HepG2 (cell line): ENCODE measurements around the gene PDE8B. TPM values are rescaled to one million over a fixed set of nuclear protein-coding genes. Genes with fewer than 3 reads are reported as not detected.
A peak's percentile ranks its signal among the peaks of the same experiment; 100 is the strongest.

Source experiments
- ATAC-seq: fragments of 200-7000 bp; cut with Tn5 transposase; 3 replicates; pipeline ENCODE4 v1.9.1; 2020; ENCODE audit warnings: mild to moderate bottlenecking, moderate library complexity
- BruUV-seq: library from RNA; stranded (reverse); fragments of 400-500 nt; replicated peaks from 2 replicates; lab custom pipeline; 2021; lab: Mats Ljungman, UMichigan
- CTCF ChIA-PET: fragments of 300-600 bp; formaldehyde crosslinking; extraction: SDS; loops from one replicate; lab custom pipeline; 2021; ENCODE audit warnings: low total read pairs, inconsistent platforms, low intra/inter-chr PET ratio; lab: Yijun Ruan, JAX
- POLR2A ChIA-PET: fragments of 350-600 bp; sonication (Branson Sonifier 250); formaldehyde crosslinking; loops from one replicate; lab custom pipeline; 2020; ENCODE audit warnings: antibody characterized with exemption, inconsistent platforms; lab: Yijun Ruan, JAX
- DNase-seq: peaks from one replicate; pipeline ENCODE4 v3.0.0-alpha.2; 2015; ENCODE audit warnings: low spot score
- FAIRE-seq: peaks from 3 replicates; lab custom pipeline; 2011; peaks lifted over from hg19 to GRCh38; lab: Jason Lieb, UNC
- H2AFZ ChIP-seq: one replicate; pipeline ENCODE4 v1.6.1; 2011; ENCODE audit warnings: low read length, inconsistent platforms
- H3K27ac ChIP-seq: fragments of 300-600 bp; 3 replicates; pipeline ENCODE4 v1.8.0; 2011; ENCODE audit warnings: mixed run types, mild to moderate bottlenecking, mixed read lengths, low read length, inconsistent platforms; ENCODE audit not compliant: insufficient read depth; ENCODE audit errors: extremely low read length
- H3K27me3 ChIP-seq, 2 experiments: fragments of 200-600 bp in 1 of 2; 2 replicates in 1 of 2; 3 replicates in 1 of 2; pipeline versions ENCODE4 v1.6.0 to v1.8.0; 2011; ENCODE audit warnings: low read length in 2 of 2, mild to moderate bottlenecking in 2 of 2, moderate library complexity in 2 of 2, inconsistent platforms in 1 of 2; ENCODE audit not compliant: insufficient read depth in 2 of 2, control insufficient read depth in 1 of 2
- H3K36me3 ChIP-seq, 2 experiments: fragments of 200-600 bp in 1 of 2; replicated peaks in 1 of 2; 2 replicates in 1 of 2; 3 replicates in 1 of 2; pipeline versions ENCODE4 v1.5.1 to v1.8.0; 2011; ENCODE audit warnings: low read length in 2 of 2, inconsistent platforms in 1 of 2; ENCODE audit not compliant: insufficient read depth in 2 of 2, control insufficient read depth in 1 of 2
- H3K4me1 ChIP-seq: 2 replicates; pipeline ENCODE4 v1.5.1; 2012; ENCODE audit warnings: low read length, inconsistent platforms; ENCODE audit not compliant: insufficient read depth
- H3K4me2 ChIP-seq: 2 replicates; pipeline ENCODE4 v1.6.0; 2011; ENCODE audit warnings: low read depth, low read length, inconsistent platforms
- H3K4me3 ChIP-seq, 3 experiments: fragments of 200-600 bp in 1 of 3; sonication (generic), shearing (Covaris generic) in 1 of 3; replicated peaks in 1 of 3; 2 replicates each; pipeline ENCODE4 v1.5.1; 2011 to 2016; ENCODE audit warnings: low read length in 3 of 3, inconsistent platforms in 2 of 3, low read depth in 2 of 3, mild to moderate bottlenecking in 2 of 3, control low read depth in 1 of 3, mixed read lengths in 1 of 3; ENCODE audit not compliant: insufficient read depth in 1 of 3
- H3K79me2 ChIP-seq: one replicate; pipeline ENCODE4 v1.6.1; 2011; ENCODE audit warnings: low read length, inconsistent platforms; ENCODE audit not compliant: insufficient read depth
- H3K9ac ChIP-seq: 2 replicates; pipeline ENCODE4 v1.6.0; 2011; ENCODE audit warnings: mild to moderate bottlenecking, low read depth, low read length, inconsistent platforms; ENCODE audit not compliant: insufficient read depth
- H3K9me3 ChIP-seq: 2 replicates; pipeline ENCODE4 v1.5.1; 2012; ENCODE audit warnings: mild to moderate bottlenecking, low read length
- H4K20me1 ChIP-seq: 2 replicates; pipeline ENCODE4 v1.6.0; 2011; ENCODE audit warnings: inconsistent platforms, mild to moderate bottlenecking, low read length, moderate library complexity; ENCODE audit not compliant: insufficient read depth
- ATF1 ChIP-seq: IDR thresholded peaks from 2 replicates; pipeline ENCODE4 v1.6.1; 2016; ENCODE audit warnings: mild to moderate bottlenecking, control low read depth
- FIP1L1 ChIP-seq: fragments of 200-400 bp; formaldehyde crosslinking; IDR thresholded peaks from 2 replicates; pipeline ENCODE4 v1.6.1; 2018; ENCODE audit warnings: low read depth, mild to moderate bottlenecking, low read length, moderate library complexity, borderline replicate concordance; ENCODE audit not compliant: insufficient read depth
- HBP1 ChIP-seq: IDR thresholded peaks from 2 replicates; pipeline ENCODE4 v1.6.1; 2016; ENCODE audit warnings: low read depth, control low read depth
- MXI1 ChIP-seq: IDR thresholded peaks from 3 replicates; pipeline ENCODE4 v1.6.1; 2012; ENCODE audit warnings: low read depth, low read length, inconsistent platforms, borderline replicate concordance
- RFX1 ChIP-seq: fragments of 450-650 bp; IDR thresholded peaks from 2 replicates; pipeline ENCODE4 v1.6.1; 2017
- TOE1 ChIP-seq: sonication (generic); formaldehyde crosslinking; IDR thresholded peaks from 2 replicates; pipeline ENCODE4 v1.4.0; 2020; ENCODE audit warnings: mild to moderate bottlenecking, missing genetic modification reagents
- ZNF12 ChIP-seq: sonication (generic); formaldehyde crosslinking; IDR thresholded peaks from 2 replicates; pipeline ENCODE4 v1.5.0; 2020; ENCODE audit warnings: missing genetic modification reagents
- ZSCAN31 ChIP-seq: sonication (generic); formaldehyde crosslinking; IDR thresholded peaks from 2 replicates; pipeline ENCODE4 v1.5.0; 2020; ENCODE audit warnings: low read depth, mild to moderate bottlenecking, missing genetic modification reagents
- WGBS: methylation state at CpG from one replicate; pipeline ENCODE4 v1.1.6; 2017; ENCODE audit warnings: low lambda C conversion rate; 5-methylcytosine and 5-hydroxymethylcytosine counted together
- in situ Hi-C: cut with HindIII; loops from 2 replicates; pipeline ENCODE4 v1.10.0; 2017; ENCODE audit warnings: low pct_unique_long_range_greater_than_20kb; ENCODE audit not compliant: extremely low pct_ligation_motif_present
- intact Hi-C: fragments of 100-400 bp; cut with micrococcal nuclease; formaldehyde crosslinking; loops from one replicate; pipeline ENCODE4 v1.10.0; 2022; ENCODE audit not compliant: unreplicated experiment
- polyA plus RNA-seq, 8 experiments: library from polyadenylated mRNA; depleted of rRNA in 3 of 8; stranded (reverse) in 7 of 8; unstranded in 1 of 8; fragments of >200 nt; fragmentation: Illumina TruSeq in 4 of 8; extraction: Trizol in 4 of 8; gene quantifications; 2 replicates each; pipeline versions ENCODE4 v1.2.1 to v1.2.3, GENCODE V29; 2011 to 2016; ENCODE audit warnings: low read depth in 4 of 8, missing spikeins in 1 of 8, mixed read lengths in 1 of 8; ENCODE audit not compliant: insufficient read depth in 1 of 8
- total RNA-seq, 5 experiments: library from RNA; depleted of rRNA; stranded (reverse); fragments of >200 nt; fragmentation: Illumina TruSeq; extraction: Trizol; gene quantifications; 2 replicates each; pipeline ENCODE4 v1.2.3, GENCODE V29; 2016; ENCODE audit warnings: low read depth in 1 of 5

Gene PDE8B
- total and polyA plus RNA-seq, 2 of the 13 experiments (the other 11 are each of a cell fraction or from before 2014, with no cell fraction given): 0.07 TPM; not detected in 1

GRCh38 chr5:77409870-77410621, 199.6 kb downstream of the PDE8B start:
- H3K4me1 ChIP-seq: no peaks in the 10 kb centered on the region

More at GRCh38 chr5:77409870-77410621, 199.6 kb downstream of the PDE8B start:
- ATAC-seq (no peak), DNase-seq (no peak), FAIRE-seq (no peak)
- Histone ChIP-seq H4K20me1 (no peaks in the 10 kb centered on the region), H3K27ac (no peak overlapping the region), H3K9ac (no peak overlapping the region), H3K27me3 (peaks cover 0 to 7% of the 10 kb centered on the region in 2 experiments; a peak in 2 of 5 replicates), H3K4me2 (no peak overlapping the region), H3K9me3 (no peaks in the 10 kb centered on the region), H3K79me2 (no peaks in the 10 kb centered on the region), H2AFZ (no peak overlapping the region), H3K4me3 (no peak overlapping the region), H3K36me3 (no peaks in the 10 kb centered on the region)
- BruUV-seq: no TSS peak
- in situ Hi-C loops: no loop called here
- intact Hi-C loops: no loop called here
- WGBS: 24% methylated on average over 6 of the region's 10 CpGs
- CTCF ChIA-PET: no interaction called here
- TF ChIP-seq HBP1 (CRISPR knock-in tag) (no peak), ATF1 (no peak), ZSCAN31 (CRISPR knock-in tag) (no peak), TOE1 (CRISPR knock-in tag) (no peak), RFX1 (peak; percentile 36), MXI1 (no peak), FIP1L1 (no peak), ZNF12 (no peak)
- POLR2A ChIA-PET: no interaction called here
